ENCODE results near the gene MDGA2. TPM values are rescaled to one million over a fixed set of nuclear protein-coding genes. Genes with fewer than 3 reads are reported as not detected.
A peak's percentile ranks its signal among the peaks of the same experiment; 100 is the strongest.

MDGA2 gene
- total RNA-seq, 4 donors from 2014 or later: 4.2 TPM; not detected in 3

- no peaks in the 10 kb centered on the region for H3K9me3 ChIP-seq
- no peaks in the 10 kb centered on the region for H3K36me3 ChIP-seq
- intact Hi-C loops (cut with DNase I; ENCODE audit: low total_unique reads): no loop called here
- no peak overlapping the region for H3K27ac ChIP-seq
- H3K4me3 ChIP-seq: no peak overlapping the region
- no peaks in the 10 kb centered on the region for H3K27me3 ChIP-seq
- no peaks in the 10 kb centered on the region for H3K4me1 ChIP-seq
- DNase-seq: no peak
- no peak for TF ChIP-seq POLR2A (IDR thresholded peaks at IDR 0.05)
- no peak for TF ChIP-seq CTCF (IDR thresholded peaks at IDR 0.05)
Observed at GRCh38 chr14:47060050-47060449, 615.4 kb downstream of the MDGA2 start.

GRCh38 chr14:47057364-47057763, 618.0 kb downstream of the MDGA2 start:
- intact Hi-C loops (cut with DNase I; ENCODE audit: low total_unique reads): no loop called here
- no peaks in the 10 kb centered on the region for H3K9me3 ChIP-seq

GRCh38 chr14:47044841-47045240, 630.6 kb downstream of the MDGA2 start:
- H3K4me1 ChIP-seq: no peaks in the 10 kb centered on the region
- no peak for DNase-seq
- intact Hi-C loops (cut with DNase I; ENCODE audit: low total_unique reads): no loop called here
- no peaks in the 10 kb centered on the region for H3K36me3 ChIP-seq
- no peaks in the 10 kb centered on the region for H3K27me3 ChIP-seq
- no peak overlapping the region for H3K27ac ChIP-seq
- H3K4me3 ChIP-seq: no peak overlapping the region
- TF ChIP-seq POLR2A (IDR thresholded peaks at IDR 0.05) (no peak), CTCF (IDR thresholded peaks at IDR 0.05) (no peak)
- H3K9me3 ChIP-seq: no peaks in the 10 kb centered on the region

More at GRCh38 chr14:47057364-47057763, 618.0 kb downstream of the MDGA2 start:
- Histone ChIP-seq H3K27ac (no peak overlapping the region), H3K27me3 (no peaks in the 10 kb centered on the region), H3K4me3 (no peak overlapping the region), H3K4me1 (no peaks in the 10 kb centered on the region), H3K36me3 (no peaks in the 10 kb centered on the region)
- no peak for TF ChIP-seq POLR2A (IDR thresholded peaks at IDR 0.05)
- TF ChIP-seq CTCF (IDR thresholded peaks at IDR 0.05): no peak
- DNase-seq: no peak

- H3K27me3 ChIP-seq: no peaks in the 10 kb centered on the region
- intact Hi-C loops (cut with DNase I; ENCODE audit: low total_unique reads): no loop called here
- DNase-seq: no peak
- TF ChIP-seq POLR2A (IDR thresholded peaks at IDR 0.05): no peak
- TF ChIP-seq CTCF (IDR thresholded peaks at IDR 0.05): peak in 1 of 4 experiments; percentile 4
- H3K4me3 ChIP-seq: no peak overlapping the region
- no peaks in the 10 kb centered on the region for H3K9me3 ChIP-seq
- H3K4me1 ChIP-seq: no peaks in the 10 kb centered on the region
- no peaks in the 10 kb centered on the region for H3K36me3 ChIP-seq
- H3K27ac ChIP-seq: no peak overlapping the region
Observed at GRCh38 chr14:47040550-47040949, 634.9 kb downstream of the MDGA2 start.

GRCh38 chr14:47039336-47039735, 636.1 kb downstream of the MDGA2 start:
- H3K9me3 ChIP-seq: no peaks in the 10 kb centered on the region
- DNase-seq: no peak
- intact Hi-C loops (cut with DNase I; ENCODE audit: low total_unique reads): no loop called here
- H3K27ac ChIP-seq: no peak overlapping the region
- TF ChIP-seq POLR2A (IDR thresholded peaks at IDR 0.05): no peak
- TF ChIP-seq CTCF (IDR thresholded peaks at IDR 0.05): no peak
- no peaks in the 10 kb centered on the region for H3K4me1 ChIP-seq
- no peaks in the 10 kb centered on the region for H3K27me3 ChIP-seq
- no peak overlapping the region for H3K4me3 ChIP-seq
- no peaks in the 10 kb centered on the region for H3K36me3 ChIP-seq

Measured in uterus (tissue), 4 donors.